ENCODE measurements around the gene DNASE2. TPM values are rescaled to one million over a fixed set of nuclear protein-coding genes. Genes with fewer than 3 reads are reported as not detected.
A peak's percentile ranks its signal among the peaks of the same experiment; 100 is the strongest.

Gene DNASE2
- total and polyA plus RNA-seq, 2 of the 8 experiments (the other 6 are each of a cell fraction or from before 2014, with no cell fraction given) = 33.2 to 48.2 TPM

GRCh38 chr19:12884926-12885748, 3.9 kb upstream of the DNASE2 start (continued):
- TF ChIP-seq BCL11A (IDR thresholded peaks at IDR 0.05; ENCODE audit: low read depth in 2 of 2, low read length in 2 of 2) (no peak), FOSL1 (IDR thresholded peaks at IDR 0.05; ENCODE audit: insufficient read depth, low read depth, low read length) (no peak), CBX8 (IDR thresholded peaks at IDR 0.05; ENCODE audit: borderline replicate concordance, low read depth, low read length) (no peak), POLR2A (IDR thresholded peaks at IDR 0.05; ENCODE audit: control extremely low read depth in 1 of 2, low read depth in 2 of 2, low read length in 2 of 2) (peak in 1 of 2 experiments; percentile 81; a peak in 2 of 3 replicates), SIN3A (conservative IDR thresholded peaks at IDR 0.05 in 1 of 2, IDR thresholded peaks at IDR 0.05 in 1 of 2; ENCODE audit: low read depth in 1 of 2, low read length in 2 of 2) (no peak; a peak in 1 of 4 replicates), JUND (IDR thresholded peaks at IDR 0.05; ENCODE audit: low read length) (no peak), KDM4A (IDR thresholded peaks at IDR 0.05; ENCODE audit: low read depth, low read length, severe bottlenecking) (peak; percentile 65), EGR1 (IDR thresholded peaks at IDR 0.05; ENCODE audit: borderline replicate concordance, low read depth, low read length) (no peak), BACH1 (IDR thresholded peaks at IDR 0.05; ENCODE audit: low read length) (no peak), CTBP2 (IDR thresholded peaks at IDR 0.05; ENCODE audit: borderline replicate concordance, insufficient read depth, insufficient read length, low read length) (no peak), SP1 (IDR thresholded peaks at IDR 0.05; ENCODE audit: low read depth, low read length) (0 out of 2 replicates have a peak, but pooled peaks have one; percentile 37), EZH2 (IDR thresholded peaks at IDR 0.05; ENCODE audit: low read depth, low read length, severe bottlenecking) (no peak), RNF2 (IDR thresholded peaks at IDR 0.05; ENCODE audit: borderline replicate concordance, low read depth, low read length, missing control alignments, poor library complexity, severe bottlenecking) (no peak), ZNF274 (IDR thresholded peaks at IDR 0.05; ENCODE audit: borderline replicate concordance, extremely low read depth, low read length) (no peak), KDM1A (IDR thresholded peaks at IDR 0.05; ENCODE audit: borderline replicate concordance, low read length) (no peak), RXRA (IDR thresholded peaks at IDR 0.05; ENCODE audit: insufficient read depth, low read depth, low read length) (no peak), SRF (IDR thresholded peaks at IDR 0.05; ENCODE audit: low read depth, low read length) (no peak), TAF1 (IDR thresholded peaks at IDR 0.05; ENCODE audit: low read depth, low read length) (peak; percentile 80), CBX5 (IDR thresholded peaks at IDR 0.05; ENCODE audit: low read depth, low read length) (no peak), NRF1 (IDR thresholded peaks at IDR 0.05; ENCODE audit: low read depth, low read length) (peak; percentile 56), SAP30 (IDR thresholded peaks at IDR 0.05; ENCODE audit: insufficient read depth, insufficient replicate concordance, low read length) (no peak), RBBP5 (IDR thresholded peaks at IDR 0.05; ENCODE audit: borderline replicate concordance, low read depth, low read length) (peak; percentile 87; the same call in 1 of the 2 replicates)
- TF ChIP-seq, protein P1, sequence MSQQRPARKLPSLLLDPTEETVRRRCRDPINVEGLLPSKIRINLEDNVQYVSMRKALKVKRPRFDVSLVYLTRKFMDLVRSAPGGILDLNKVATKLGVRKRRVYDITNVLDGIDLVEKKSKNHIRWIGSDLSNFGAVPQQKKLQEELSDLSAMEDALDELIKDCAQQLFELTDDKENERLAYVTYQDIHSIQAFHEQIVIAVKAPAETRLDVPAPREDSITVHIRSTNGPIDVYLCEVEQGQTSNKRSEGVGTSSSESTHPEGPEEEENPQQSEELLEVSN (IDR thresholded peaks at IDR 0.05) = peak; percentile 92

Measured in H1 (cell line).